ENCODE measurements around the gene DNAJA4. TPM values are rescaled to one million over a fixed set of nuclear protein-coding genes. Genes with fewer than 3 reads are reported as not detected.

DNAJA4 gene
- total RNA-seq, 1 donor from 2014 or later, result not detected

DNA sequence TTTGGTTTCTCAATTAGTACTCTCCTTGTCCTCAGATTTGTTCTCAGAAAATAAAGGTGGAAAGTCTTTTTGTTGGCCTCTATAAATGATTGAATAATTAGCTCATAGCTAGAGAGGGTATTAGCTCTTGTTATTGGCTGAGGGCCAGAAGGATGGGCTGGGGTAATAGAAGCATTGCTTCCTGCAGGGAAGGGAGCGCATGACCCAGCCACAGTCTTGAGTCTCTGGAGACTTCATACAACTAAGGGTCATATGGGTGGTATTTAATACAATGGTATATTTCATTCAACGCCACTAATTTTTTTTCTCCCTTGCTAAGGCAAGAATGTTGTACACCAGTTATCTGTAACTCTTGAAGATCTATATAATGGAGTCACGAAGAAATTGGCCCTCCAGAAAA is 8.4 kb downstream of the DNAJA4 start:
- Mint-ChIP-seq H3K9me3 (ENCODE audit: unreplicated experiment) (no peaks in the 10 kb centered on the region), H3K27ac (ENCODE audit: unreplicated experiment) (no peak overlapping the region), H3K4me1 (ENCODE audit: unreplicated experiment) (peaks cover 12% of the 10 kb centered on the region), H3K27me3 (ENCODE audit: unreplicated experiment) (peaks cover 28% of the 10 kb centered on the region), H3K36me3 (ENCODE audit: unreplicated experiment) (no peaks in the 10 kb centered on the region), H3K4me3 (ENCODE audit: unreplicated experiment) (no peak overlapping the region)
- no peak for DNase-seq (ENCODE audit: extremely low spot score, unreplicated experiment)
- no peak for TF ChIP-seq CTCF (IDR thresholded peaks at IDR 0.05)

DNA sequence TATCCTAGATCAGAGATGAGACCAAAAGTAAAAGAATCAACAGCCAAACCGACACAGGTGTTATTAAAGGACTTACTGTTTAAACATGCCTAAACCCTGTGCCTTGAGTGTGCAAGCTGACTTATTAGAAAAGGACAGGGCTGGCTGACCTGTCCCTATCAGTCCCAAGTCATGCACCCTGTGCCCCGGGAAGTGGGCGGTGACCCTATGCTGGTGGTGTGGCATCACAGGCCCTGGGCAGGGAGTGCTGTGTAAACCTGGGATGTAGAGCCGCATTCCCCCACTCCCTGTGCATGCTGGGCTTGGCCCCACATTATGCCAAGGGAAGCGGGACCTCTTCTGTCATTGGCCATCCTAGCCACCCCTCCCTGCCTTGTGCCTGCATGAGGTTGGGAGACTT is 10.6 kb downstream of the DNAJA4 start:
- Mint-ChIP-seq H3K27ac (ENCODE audit: unreplicated experiment) (no peak overlapping the region), H3K27me3 (ENCODE audit: unreplicated experiment) (peaks cover 17% of the 10 kb centered on the region), H3K4me3 (ENCODE audit: unreplicated experiment) (no peak overlapping the region), H3K9me3 (ENCODE audit: unreplicated experiment) (no peaks in the 10 kb centered on the region), H3K36me3 (ENCODE audit: unreplicated experiment) (peaks cover 3% of the 10 kb centered on the region), H3K4me1 (ENCODE audit: unreplicated experiment) (peaks cover 12% of the 10 kb centered on the region)
- no peak for TF ChIP-seq CTCF (IDR thresholded peaks at IDR 0.05)
- DNase-seq (ENCODE audit: extremely low spot score, unreplicated experiment), result no peak

DNA sequence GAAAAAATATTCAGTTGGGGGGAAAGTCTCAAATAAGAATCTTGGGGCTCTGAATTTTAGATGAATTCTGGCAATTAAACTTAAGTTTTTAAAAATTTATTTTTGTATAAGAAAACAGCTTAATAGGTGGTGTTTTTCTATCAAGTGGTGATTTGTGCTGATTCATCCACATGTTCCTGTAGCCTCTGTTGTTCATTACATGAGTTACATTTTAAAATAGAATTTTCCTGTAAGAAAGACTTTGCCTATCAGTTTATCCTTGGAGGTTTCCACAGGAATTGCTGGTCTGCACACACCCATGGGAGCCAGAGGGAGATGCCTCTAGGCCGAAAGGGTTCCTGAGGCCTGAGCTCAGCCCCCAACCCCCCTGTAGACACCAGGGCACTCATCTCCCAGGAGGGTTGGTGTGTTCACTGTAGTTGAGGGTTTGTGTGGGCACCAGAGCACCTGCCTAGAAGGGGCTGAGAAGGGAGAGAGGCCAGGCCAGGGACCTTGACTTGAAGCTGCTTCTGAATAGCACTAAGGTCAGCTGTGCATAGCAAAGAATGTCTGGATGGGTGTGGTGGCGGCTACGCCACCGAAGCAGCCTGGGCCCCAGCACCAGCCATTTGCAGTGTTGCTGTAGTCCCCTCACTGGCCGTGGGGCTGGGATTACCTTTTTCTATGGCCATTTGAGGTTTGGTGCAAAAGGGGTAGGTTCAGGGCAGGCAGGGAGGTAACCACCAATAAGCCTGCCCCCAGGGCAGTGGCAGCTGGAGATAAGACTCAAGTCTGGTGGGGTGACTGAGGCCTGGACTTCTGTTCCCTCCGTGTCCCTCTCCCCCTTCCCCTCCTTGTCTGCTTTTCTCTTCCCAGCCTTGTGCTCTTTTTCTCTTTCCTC is 11.9 kb downstream of the DNAJA4 start:
- Mint-ChIP-seq H3K27ac (ENCODE audit: unreplicated experiment) (no peak overlapping the region), H3K27me3 (ENCODE audit: unreplicated experiment) (peaks cover 6% of the 10 kb centered on the region), H3K4me3 (ENCODE audit: unreplicated experiment) (no peak overlapping the region), H3K36me3 (ENCODE audit: unreplicated experiment) (peaks cover 3% of the 10 kb centered on the region), H3K9me3 (ENCODE audit: unreplicated experiment) (no peaks in the 10 kb centered on the region), H3K4me1 (ENCODE audit: unreplicated experiment) (peaks cover 12% of the 10 kb centered on the region)
- no peak for TF ChIP-seq CTCF (IDR thresholded peaks at IDR 0.05)
- DNase-seq (ENCODE audit: extremely low spot score, unreplicated experiment), result no peak

DNA sequence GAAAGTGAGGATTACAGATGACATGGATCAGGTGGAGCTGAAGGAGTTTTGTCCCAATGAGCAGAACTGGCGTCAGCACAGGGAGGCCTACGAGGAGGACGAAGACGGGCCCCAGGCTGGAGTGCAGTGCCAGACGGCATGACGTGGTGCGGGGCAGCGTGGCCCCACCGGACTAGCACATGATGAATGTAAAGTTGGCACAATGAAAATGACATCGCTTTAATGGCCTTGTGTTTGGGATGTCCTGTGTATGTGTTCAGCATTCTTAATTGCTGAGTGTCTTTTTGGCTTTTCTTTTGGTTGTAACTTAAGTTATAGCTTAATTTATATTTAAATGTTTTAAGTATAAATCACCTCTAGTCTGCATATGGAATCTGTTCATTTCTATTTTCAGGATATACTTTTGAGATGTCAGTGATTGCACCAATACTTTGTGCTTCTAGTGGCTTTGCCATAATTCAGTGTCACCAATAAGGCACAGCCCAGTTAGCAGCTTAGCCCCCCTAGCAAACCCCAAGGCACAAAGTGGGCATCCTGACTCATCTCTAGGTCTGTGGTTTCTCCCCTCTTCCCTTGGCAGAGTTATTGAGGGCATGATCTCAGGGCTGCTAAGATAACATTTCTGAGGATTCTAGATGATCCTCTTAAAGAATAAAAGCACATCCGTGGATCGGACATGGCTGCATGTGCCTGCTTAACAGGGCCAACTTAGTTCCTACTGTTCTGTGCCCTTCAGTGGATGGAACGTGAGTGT is 16.1 kb downstream of the DNAJA4 start:
- no peak for TF ChIP-seq CTCF (IDR thresholded peaks at IDR 0.05)
- Mint-ChIP-seq H3K4me3 (ENCODE audit: unreplicated experiment) (no peak overlapping the region), H3K27ac (ENCODE audit: unreplicated experiment) (no peak overlapping the region), H3K9me3 (ENCODE audit: unreplicated experiment) (no peaks in the 10 kb centered on the region), H3K36me3 (ENCODE audit: unreplicated experiment) (peaks cover 24% of the 10 kb centered on the region), H3K27me3 (ENCODE audit: unreplicated experiment) (no peaks in the 10 kb centered on the region), H3K4me1 (ENCODE audit: unreplicated experiment) (peaks cover 7% of the 10 kb centered on the region)
- no peak for DNase-seq (ENCODE audit: extremely low spot score, unreplicated experiment)

DNA sequence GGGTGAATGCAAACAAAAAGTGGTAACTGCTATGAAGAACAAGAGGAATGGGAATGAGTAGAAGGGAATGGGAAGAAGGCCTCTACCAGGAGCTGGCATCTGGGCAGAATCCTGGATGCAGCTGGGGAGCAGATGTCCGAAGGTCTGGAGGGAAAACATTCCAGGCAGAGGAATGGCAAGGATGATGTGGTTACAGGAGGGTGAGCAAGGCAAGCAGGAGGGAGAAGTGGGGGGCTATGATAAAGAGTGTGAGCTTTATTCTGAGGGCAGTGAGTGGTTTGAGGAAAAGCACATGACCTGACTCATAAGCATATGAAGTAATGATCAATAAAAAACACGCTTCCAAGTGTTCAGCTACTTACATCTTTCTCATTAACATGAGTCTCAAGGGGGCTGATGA is 18.0 kb downstream of the DNAJA4 start:
- no peak overlapping the region for H3K4me3 Mint-ChIP-seq (ENCODE audit: unreplicated experiment)
- no peak overlapping the region for H3K27ac Mint-ChIP-seq (ENCODE audit: unreplicated experiment)
- peaks cover 39% of the 10 kb centered on the region for H3K36me3 Mint-ChIP-seq (ENCODE audit: unreplicated experiment)
- TF ChIP-seq CTCF (IDR thresholded peaks at IDR 0.05), result no peak
- H3K27me3 Mint-ChIP-seq (ENCODE audit: unreplicated experiment), result no peaks in the 10 kb centered on the region
- DNase-seq (ENCODE audit: extremely low spot score, unreplicated experiment), result no peak
- H3K9me3 Mint-ChIP-seq (ENCODE audit: unreplicated experiment), result no peaks in the 10 kb centered on the region
- H3K4me1 Mint-ChIP-seq (ENCODE audit: unreplicated experiment), result no peaks in the 10 kb centered on the region

Measured in osteocyte (in vitro differentiated cells).